BJ (cell line): Measurements from ENCODE around the gene MLN. TPM values are rescaled to one million over a fixed set of nuclear protein-coding genes. Genes with fewer than 3 reads are reported as not detected.

Source experiments
- CTCF ChIA-PET: fragments of 350-600 bp; formaldehyde crosslinking; extraction: SDS; loops from one replicate; lab custom pipeline; 2021; ENCODE audit warnings: antibody characterized with exemption, inconsistent platforms; lab: Yijun Ruan, JAX
- POLR2A ChIA-PET: fragments of 300-600 bp; sonication (Branson Sonifier 250); formaldehyde crosslinking; extraction: SDS; loops from one replicate; lab custom pipeline; 2021; ENCODE audit warnings: antibody characterized with exemption; lab: Charles Lee
- DNase-seq: peaks from one replicate; pipeline ENCODE4 v3.0.0-alpha.2; 2011; ENCODE audit warnings: low read depth
- H3K27me3 ChIP-seq: 2 replicates; pipeline ENCODE4 v1.6.0; 2011; ENCODE audit warnings: low read length; ENCODE audit not compliant: control insufficient read depth, insufficient read depth
- H3K36me3 ChIP-seq: 2 replicates; pipeline ENCODE4 v1.5.1; 2011; ENCODE audit warnings: low read length; ENCODE audit not compliant: control insufficient read depth, insufficient read depth
- H3K4me3 ChIP-seq: 2 replicates; pipeline ENCODE4 v1.5.1; 2011; ENCODE audit warnings: low read depth, mild to moderate bottlenecking, control low read depth, low read length
- CTCF ChIP-seq: IDR thresholded peaks from 2 replicates; pipeline ENCODE4 v1.5.1; 2011; ENCODE audit warnings: low read depth, mild to moderate bottlenecking, control low read depth, inconsistent platforms, low read length, moderate library complexity; ENCODE audit not compliant: insufficient read depth
- polyA plus RNA-seq: library from polyadenylated mRNA; depleted of rRNA; stranded (reverse); fragments of >200 nt; gene quantifications from 2 replicates; pipeline ENCODE4 v1.2.3, GENCODE V29; 2011

MLN gene
- polyA plus RNA-seq, 1 experiment, result not detected

DNA sequence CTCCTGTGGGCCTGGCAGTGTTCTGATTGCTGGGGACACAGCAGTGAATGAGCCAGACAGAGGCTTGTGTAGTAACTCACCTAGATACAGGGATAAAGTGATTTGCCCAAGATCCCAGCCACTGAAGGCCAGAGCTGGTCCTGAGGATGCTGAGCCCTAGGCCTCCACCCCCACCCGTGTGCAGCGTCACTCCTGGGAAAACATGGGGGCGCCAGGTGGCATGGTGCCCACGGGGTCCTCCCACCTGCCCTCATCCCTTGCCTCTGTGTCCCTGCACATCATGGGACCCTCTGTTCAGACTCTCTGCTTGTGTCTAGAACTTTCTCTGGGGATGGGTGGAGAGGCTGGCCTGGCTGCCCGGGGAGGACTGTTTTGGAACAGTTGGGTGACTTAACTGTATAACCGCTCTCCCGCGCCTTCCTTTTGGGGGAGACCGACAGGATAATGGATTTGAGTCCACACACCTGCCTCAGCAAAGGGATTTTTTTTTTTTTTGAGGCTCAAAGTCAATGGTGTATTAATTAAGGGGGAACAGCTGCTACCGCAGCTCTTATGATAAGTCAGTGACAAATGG, 34.5 kb downstream of the MLN start:
- peaks cover 12% of the 10 kb centered on the region for H3K36me3 ChIP-seq

DNA sequence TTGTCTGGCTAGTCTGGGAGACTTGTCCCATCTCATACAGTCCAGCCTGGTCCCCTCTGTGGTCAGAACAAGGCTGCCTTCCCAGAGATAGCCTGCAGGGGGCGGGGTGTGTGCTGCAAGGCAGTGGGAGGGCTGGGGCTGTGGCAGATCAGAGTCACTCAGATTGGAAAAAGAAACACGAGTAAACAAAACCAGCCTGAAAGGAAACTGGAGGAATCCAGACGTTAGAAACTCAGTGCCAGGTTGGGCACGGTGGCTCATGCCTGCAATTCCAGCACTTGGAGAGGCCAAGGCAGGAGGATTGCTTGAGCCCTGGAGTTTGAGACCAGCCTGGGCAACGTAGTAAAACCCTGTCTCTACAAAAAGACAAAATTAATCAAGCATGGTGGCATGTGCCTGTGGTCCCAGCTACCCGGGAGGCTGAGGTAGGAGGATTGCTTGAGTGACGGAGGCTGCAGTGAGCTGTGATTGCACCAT, 35.1 kb downstream of the MLN start:
- CTCF ChIA-PET, result interaction anchor here (0.6 to 20.1 kb wide), 14 partner anchors 12 to 387 kb away, joined by 3 to 567 read pairs (median 4); partner anchors contain the start of gene IP6K3
- POLR2A ChIA-PET, result no interaction called here
- DNase-seq, result no peak
- H3K36me3 ChIP-seq, result peaks cover 10% of the 10 kb centered on the region
- H3K27me3 ChIP-seq, result no peaks in the 10 kb centered on the region
- TF ChIP-seq CTCF, result peak; percentile 98
- no peak overlapping the region for H3K4me3 ChIP-seq

More for the DNA sequence above, 34.5 kb downstream of the MLN start:
- no peak for TF ChIP-seq CTCF
- ChIA-PET CTCF (interaction anchor here (0.9 to 20.1 kb wide), 13 partner anchors 12 to 389 kb away, joined by 3 to 567 read pairs (median 4); partner anchors contain the start of genes GRM4, IP6K3 and UQCC2), POLR2A (no interaction called here)
- DNase-seq, result no peak
- H3K4me3 ChIP-seq, result no peak overlapping the region
- H3K27me3 ChIP-seq, result no peaks in the 10 kb centered on the region

GRCh38 chr6:33766921-33767907, 36.6 kb downstream of the MLN start:
- ChIA-PET CTCF (interaction anchor here (0.6 to 20.1 kb wide), 19 partner anchors 16 to 389 kb away, joined by 3 to 567 read pairs (median 4); partner anchors contain the start of genes IP6K3 and UQCC2), POLR2A (interaction anchor here (0.5 kb wide), 1 partner anchor 12 kb away, joined by 3 read pairs; no protein-coding TSS in a partner anchor)
- H3K36me3 ChIP-seq, result no peaks in the 10 kb centered on the region; the same call in 1 of the 2 replicates
- H3K4me3 ChIP-seq, result no peak overlapping the region
- no peaks in the 10 kb centered on the region for H3K27me3 ChIP-seq
- TF ChIP-seq CTCF, result no peak
- no peak for DNase-seq

GRCh38 chr6:33765368-33765767, 38.4 kb downstream of the MLN start:
- CTCF ChIA-PET, result interaction anchor here (1.0 to 20.1 kb wide), 3 partner anchors 14 to 262 kb away, joined by 3 to 567 read pairs (median 5); partner anchors contain the start of genes IP6K3 and UQCC2

More at GRCh38 chr6:33765368-33765767, 38.4 kb downstream of the MLN start:
- no peak overlapping the region for H3K4me3 ChIP-seq
- no peak for TF ChIP-seq CTCF
- H3K27me3 ChIP-seq, result no peaks in the 10 kb centered on the region
- POLR2A ChIA-PET, result no interaction called here
- H3K36me3 ChIP-seq, result no peaks in the 10 kb centered on the region
- DNase-seq, result no peak
